K562 (cell line): Measurements from ENCODE around the gene CCNK. TPM values are rescaled to one million over a fixed set of nuclear protein-coding genes. Genes with fewer than 3 reads are reported as not detected.

ENCODE experiments used
- ATAC-seq: fragments of 200-7000 bp; cut with Tn5 transposase; 3 replicates; pipeline ENCODE4 v1.9.1; 2020; ENCODE audit warnings: moderate library complexity
- BruUV-seq: library from RNA; stranded (reverse); fragments of 400-500 nt; replicated peaks from 2 replicates; lab custom pipeline; 2021; lab: Mats Ljungman, UMichigan
- CTCF ChIA-PET: fragments of 300-600 bp; formaldehyde crosslinking; extraction: SDS; loops from one replicate; lab custom pipeline; 2021; ENCODE audit warnings: low intra/inter-chr PET ratio; lab: Yijun Ruan, JAX
- POLR2A ChIA-PET: fragments of 300-600, 350-650 bp; sonication (Branson Sonifier 250); formaldehyde crosslinking; extraction: SDS; loops from one replicate; lab custom pipeline; 2021; ENCODE audit warnings: antibody characterized with exemption, inconsistent platforms; lab: Yijun Ruan, JAX
- DNase-seq, 4 experiments: peaks; one replicate each; pipeline versions ENCODE4 v3.0.0 to v3.0.0-alpha.2; 2011 to 2018; ENCODE audit warnings: low spot score in 3 of 4, mixed read lengths in 3 of 4; ENCODE audit errors: extremely low read depth in 1 of 4
- FAIRE-seq: peaks from 2 replicates; lab custom pipeline; 2011; peaks lifted over from hg19 to GRCh38; lab: Jason Lieb, UNC
- H2AFZ ChIP-seq: 2 replicates; pipeline ENCODE4 v1.6.0; 2011; ENCODE audit warnings: low read depth, low read length, control low read depth, inconsistent platforms
- H3K27ac ChIP-seq: fragments of 200-600 bp; 3 replicates; pipeline ENCODE4 v1.8.0; 2011; ENCODE audit warnings: low read depth, mild to moderate bottlenecking, control low read depth, inconsistent platforms, low read length, moderate library complexity, mixed read lengths; ENCODE audit errors: extremely low read depth
- H3K27me3 ChIP-seq, 2 experiments: fragments of 300-600 bp in 1 of 2; 2 replicates in 1 of 2; 3 replicates in 1 of 2; pipeline versions ENCODE4 v1.6.0 to v1.8.0; 2011; ENCODE audit warnings: inconsistent platforms in 2 of 2, low read length in 2 of 2, mild to moderate bottlenecking in 1 of 2, mixed read lengths in 1 of 2, moderate library complexity in 1 of 2; ENCODE audit not compliant: control insufficient read depth in 2 of 2, insufficient read depth in 2 of 2
- H3K36me3 ChIP-seq: fragments of 300-600 bp; 3 replicates; pipeline ENCODE4 v1.8.0; 2011; ENCODE audit warnings: mild to moderate bottlenecking, low read length, inconsistent platforms; ENCODE audit not compliant: control insufficient read depth, insufficient read depth
- H3K4me1 ChIP-seq, 2 experiments: fragments of 200-600 bp in 1 of 2; replicated peaks in 1 of 2; 2 replicates in 1 of 2; 3 replicates in 1 of 2; pipeline versions ENCODE4 v1.5.1 to v1.8.0; 2011; ENCODE audit warnings: inconsistent platforms in 2 of 2, low read length in 2 of 2, mild to moderate bottlenecking in 1 of 2, mixed read lengths in 1 of 2, moderate library complexity in 1 of 2; ENCODE audit not compliant: control insufficient read depth in 2 of 2, insufficient read depth in 2 of 2
- H3K4me2 ChIP-seq: 2 replicates; pipeline ENCODE4 v1.6.1; 2011; ENCODE audit warnings: low read length, control low read depth, inconsistent platforms, mixed read lengths; ENCODE audit not compliant: insufficient read depth
- H3K4me3 ChIP-seq: fragments of 200-600 bp; sonication (generic), shearing (Covaris generic); 2 replicates; pipeline ENCODE4 v1.5.1; 2016; ENCODE audit warnings: control low read depth, inconsistent platforms
- H3K79me2 ChIP-seq: fragments of 200-600 bp; 3 replicates; pipeline ENCODE4 v1.8.0; 2011; ENCODE audit warnings: low read length, inconsistent platforms; ENCODE audit not compliant: control insufficient read depth, insufficient read depth
- H3K9ac ChIP-seq, 2 experiments: 2 replicates each; pipeline versions ENCODE4 v1.6.0 to v1.6.1; 2011; ENCODE audit warnings: low read depth in 2 of 2, low read length in 2 of 2, control low read depth in 1 of 2, inconsistent platforms in 1 of 2, mild to moderate bottlenecking in 1 of 2, mixed read lengths in 1 of 2; ENCODE audit not compliant: insufficient read depth in 1 of 2
- H3K9me1 ChIP-seq: one replicate; pipeline ENCODE4 v1.6.0; 2011; ENCODE audit warnings: inconsistent platforms, mild to moderate bottlenecking, low read length, moderate library complexity; ENCODE audit not compliant: control insufficient read depth, insufficient read depth
- H3K9me3 ChIP-seq: replicated peaks from 2 replicates; pipeline ENCODE4 v1.5.1; 2011; ENCODE audit warnings: low read depth, low read length, inconsistent platforms; ENCODE audit not compliant: control insufficient read depth, insufficient read depth
- H4K20me1 ChIP-seq: replicated peaks from 2 replicates; pipeline ENCODE4 v1.6.1; 2011; ENCODE audit warnings: low read length, inconsistent platforms, mixed read lengths; ENCODE audit not compliant: control insufficient read depth, insufficient read depth
- ETS1 ChIP-seq: conservative IDR thresholded peaks from 2 replicates; pipeline ENCODE4 v1.6.1; 2011; ENCODE audit warnings: low read depth, mild to moderate bottlenecking, low read length; ENCODE audit not compliant: control insufficient read depth
- ETV5 ChIP-seq: sonication (generic); formaldehyde crosslinking; IDR thresholded peaks from 2 replicates; pipeline ENCODE4 v1.4.0; 2020; ENCODE audit warnings: low read depth, mild to moderate bottlenecking, missing genetic modification reagents
- HDAC2 ChIP-seq: fragments of 450-650 bp; IDR thresholded peaks from 2 replicates; pipeline ENCODE4 v1.6.1; 2016; ENCODE audit warnings: mild to moderate bottlenecking
- NFYB ChIP-seq: IDR thresholded peaks from 2 replicates; pipeline ENCODE4 v1.6.1; 2011; ENCODE audit warnings: mild to moderate bottlenecking, moderate library complexity; ENCODE audit not compliant: insufficient read length; ENCODE audit errors: extremely low read depth
- SAFB2 ChIP-seq: fragments of 200-400 bp; formaldehyde crosslinking; IDR thresholded peaks from 2 replicates; pipeline ENCODE4 v1.6.1; 2018; ENCODE audit warnings: borderline replicate concordance, low read length, low read depth, moderate library complexity; ENCODE audit not compliant: severe bottlenecking
- ZNF197 ChIP-seq: fragments of 200-800 bp; sonication (Bioruptor generic); IDR thresholded peaks from 2 replicates; pipeline ENCODE4 v1.6.1; 2016; ENCODE audit warnings: low read depth, missing genetic modification characterization, missing compliant biosample characterization
- ZNF224 ChIP-seq: sonication (generic); formaldehyde crosslinking; IDR thresholded peaks from 2 replicates; pipeline ENCODE4 v1.8.0; 2022; ENCODE audit warnings: mild to moderate bottlenecking, missing genetic modification reagents
- ZNF785 ChIP-seq: fragments of 250-450 bp; sonication (Bioruptor Pico); IDR thresholded peaks from 2 replicates; pipeline ENCODE4 v1.4.0; 2020; ENCODE audit warnings: mild to moderate bottlenecking
- WGBS: fragments of 100-300 bp; shearing (Covaris generic); methylation state at CpG from one replicate; pipeline ENCODE4 v1.1.6; 2016; ENCODE audit warnings: low coverage, mixed read lengths; ENCODE audit not compliant: insufficient coverage; ENCODE audit errors: missing lambda C conversion rate; 5-methylcytosine and 5-hydroxymethylcytosine counted together
- in situ Hi-C: fragments of 300-500 bp; cut with MboI; formaldehyde crosslinking; loops from 4 replicates; pipeline ENCODE4 v1.15.0; 2018; ENCODE audit warnings: inconsistent platforms, mixed read lengths
- intact Hi-C: fragments of 100-400 bp; cut with micrococcal nuclease; formaldehyde crosslinking; loops from 2 replicates; pipeline ENCODE4 v1.14.2; 2022
- polyA plus RNA-seq, 8 experiments: library from polyadenylated mRNA; depleted of rRNA in 4 of 8; stranded (reverse) in 5 of 8; unstranded in 3 of 8; fragments of >200 nt; fragmentation: Nextera tagmentation in 2 of 8; fragmentation: Illumina TruSeq in 1 of 8; extraction: Ambion mirVana in 2 of 8; extraction: Trizol in 1 of 8; gene quantifications; 2 replicates each; pipeline versions ENCODE4 v1.2.1 to v1.2.3, GENCODE V29; 2011 to 2014; ENCODE audit warnings: inconsistent platforms in 1 of 8, missing spikeins in 1 of 8
- total RNA-seq, 7 experiments: library from RNA; depleted of rRNA in 6 of 7; stranded (reverse); fragments of >200 nt in 6 of 7; fragmentation: Illumina TruSeq in 2 of 7; extraction: Trizol in 2 of 7; gene quantifications; 2 replicates each; pipeline versions ENCODE4 v1.2.1 to v1.2.3, GENCODE V29; 2011 to 2021; ENCODE audit warnings: low replicate concordance in 1 of 7
- TF ChIP-seq, protein P1 (sequence below): IDR thresholded peaks from 3 replicates; pipeline ENCODE4 v1.6.1; 2011; ENCODE audit warnings: borderline replicate concordance, mild to moderate bottlenecking; ENCODE audit not compliant: insufficient read length, insufficient read depth
- TF ChIP-seq, protein P2 (sequence below), 2 experiments: fragments of 450-650 bp in 1 of 2; sonication (generic) in 1 of 2; formaldehyde crosslinking in 1 of 2; IDR thresholded peaks; 2 replicates each; pipeline versions ENCODE4 v1.7.1 to v1.9.0; 2016 to 2022; ENCODE audit warnings: inconsistent platforms in 1 of 2, mild to moderate bottlenecking in 1 of 2, missing genetic modification reagents in 1 of 2

The CCNK gene
- total and polyA plus RNA-seq, 9 of the 15 experiments (the other 6 are each of a cell fraction or from before 2014, with no cell fraction given) = 5.8 to 84.2 (median 16.4) TPM

GRCh38 chr14:99510556-99511139 is 29.4 kb downstream of the CCNK start:
- no peak overlapping the region for H3K9ac ChIP-seq
- no peak for FAIRE-seq
- DNase-seq = no peak
- in situ Hi-C loops = no loop called here
- no peak overlapping the region for H2AFZ ChIP-seq
- H4K20me1 ChIP-seq = 0 out of 2 replicates have a peak, but pooled peaks cover 7% of the 10 kb centered on the region
- H3K4me2 ChIP-seq = no peak overlapping the region
- H3K36me3 ChIP-seq = peaks cover 59% of the 10 kb centered on the region
- H3K9me3 ChIP-seq = no peaks in the 10 kb centered on the region
- WGBS = 88% methylated on average over 7 of the region's 15 CpGs
- peaks cover 0 to 6% of the 10 kb centered on the region in 2 experiments; a peak in 2 of 5 replicates for H3K4me1 ChIP-seq
- no peak overlapping the region for H3K4me3 ChIP-seq
- POLR2A ChIA-PET = interaction anchor here (0.5 kb wide), 1 partner anchor 1258 kb away, joined by 3 read pairs; no protein-coding TSS in a partner anchor
- no peaks in the 10 kb centered on the region for H3K79me2 ChIP-seq
- no peaks in the 10 kb centered on the region for H3K9me1 ChIP-seq
- intact Hi-C loops = no loop called here
- no peak overlapping the region for H3K27ac ChIP-seq
- CTCF ChIA-PET = no interaction called here
- no peaks in the 10 kb centered on the region for H3K27me3 ChIP-seq
- BruUV-seq = TSS peak; percentile 94
- no peak for ATAC-seq
- TF ChIP-seq ZNF197 (no peak), HDAC2 (no peak), ETS1 (no peak), ETV5 (no peak), ZNF224 (CRISPR knock-in tag) (no peak), ZNF785 (CRISPR knock-in tag) (no peak), SAFB2 (no peak), NFYB (no peak)
- TF ChIP-seq, protein P1, sequence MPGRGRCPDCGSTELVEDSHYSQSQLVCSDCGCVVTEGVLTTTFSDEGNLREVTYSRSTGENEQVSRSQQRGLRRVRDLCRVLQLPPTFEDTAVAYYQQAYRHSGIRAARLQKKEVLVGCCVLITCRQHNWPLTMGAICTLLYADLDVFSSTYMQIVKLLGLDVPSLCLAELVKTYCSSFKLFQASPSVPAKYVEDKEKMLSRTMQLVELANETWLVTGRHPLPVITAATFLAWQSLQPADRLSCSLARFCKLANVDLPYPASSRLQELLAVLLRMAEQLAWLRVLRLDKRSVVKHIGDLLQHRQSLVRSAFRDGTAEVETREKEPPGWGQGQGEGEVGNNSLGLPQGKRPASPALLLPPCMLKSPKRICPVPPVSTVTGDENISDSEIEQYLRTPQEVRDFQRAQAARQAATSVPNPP = no peak
- TF ChIP-seq, protein P2, sequence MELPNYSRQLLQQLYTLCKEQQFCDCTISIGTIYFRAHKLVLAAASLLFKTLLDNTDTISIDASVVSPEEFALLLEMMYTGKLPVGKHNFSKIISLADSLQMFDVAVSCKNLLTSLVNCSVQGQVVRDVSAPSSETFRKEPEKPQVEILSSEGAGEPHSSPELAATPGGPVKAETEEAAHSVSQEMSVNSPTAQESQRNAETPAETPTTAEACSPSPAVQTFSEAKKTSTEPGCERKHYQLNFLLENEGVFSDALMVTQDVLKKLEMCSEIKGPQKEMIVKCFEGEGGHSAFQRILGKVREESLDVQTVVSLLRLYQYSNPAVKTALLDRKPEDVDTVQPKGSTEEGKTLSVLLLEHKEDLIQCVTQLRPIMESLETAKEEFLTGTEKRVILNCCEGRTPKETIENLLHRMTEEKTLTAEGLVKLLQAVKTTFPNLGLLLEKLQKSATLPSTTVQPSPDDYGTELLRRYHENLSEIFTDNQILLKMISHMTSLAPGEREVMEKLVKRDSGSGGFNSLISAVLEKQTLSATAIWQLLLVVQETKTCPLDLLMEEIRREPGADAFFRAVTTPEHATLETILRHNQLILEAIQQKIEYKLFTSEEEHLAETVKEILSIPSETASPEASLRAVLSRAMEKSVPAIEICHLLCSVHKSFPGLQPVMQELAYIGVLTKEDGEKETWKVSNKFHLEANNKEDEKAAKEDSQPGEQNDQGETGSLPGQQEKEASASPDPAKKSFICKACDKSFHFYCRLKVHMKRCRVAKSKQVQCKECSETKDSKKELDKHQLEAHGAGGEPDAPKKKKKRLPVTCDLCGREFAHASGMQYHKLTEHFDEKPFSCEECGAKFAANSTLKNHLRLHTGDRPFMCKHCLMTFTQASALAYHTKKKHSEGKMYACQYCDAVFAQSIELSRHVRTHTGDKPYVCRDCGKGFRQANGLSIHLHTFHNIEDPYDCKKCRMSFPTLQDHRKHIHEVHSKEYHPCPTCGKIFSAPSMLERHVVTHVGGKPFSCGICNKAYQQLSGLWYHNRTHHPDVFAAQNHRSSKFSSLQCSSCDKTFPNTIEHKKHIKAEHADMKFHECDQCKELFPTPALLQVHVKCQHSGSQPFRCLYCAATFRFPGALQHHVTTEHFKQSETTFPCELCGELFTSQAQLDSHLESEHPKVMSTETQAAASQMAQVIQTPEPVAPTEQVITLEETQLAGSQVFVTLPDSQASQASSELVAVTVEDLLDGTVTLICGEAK (IDR thresholded peaks at IDR 0.05) = no peak
- TF ChIP-seq, protein P2 (CRISPR knock-in tag; IDR thresholded peaks at IDR 0.05) = no peak
